ENCODE data around the gene PCCA.

Gene PCCA

GRCh38 chr13:100476963-100477362 lies 388.1 kb downstream of the PCCA start:
- DNase-seq: no peak

- DNase-seq: no peak
These were observed 389.4 kb downstream of the PCCA start for GRCh38 chr13:100478107-100478809.

GRCh38 chr13:100480676-100481075 lies 391.8 kb downstream of the PCCA start:
- DNase-seq: no peak

- DNase-seq: no peak
These were observed 394.2 kb downstream of the PCCA start for GRCh38 chr13:100483139-100483538.

GRCh38 chr13:100483841-100484381 lies 395.0 kb downstream of the PCCA start:
- no peak for DNase-seq

GRCh38 chr13:100484702-100485101 lies 395.8 kb downstream of the PCCA start:
- DNase-seq: no peak

- no peak for DNase-seq
These were observed 396.4 kb downstream of the PCCA start for GRCh38 chr13:100485265-100485664.

GRCh38 chr13:100490692-100491091 lies 401.8 kb downstream of the PCCA start:
- DNase-seq: no peak

- no peak for DNase-seq
These were observed 402.4 kb downstream of the PCCA start for GRCh38 chr13:100491164-100491842.

GRCh38 chr13:100493418-100493817 lies 404.5 kb downstream of the PCCA start:
- DNase-seq: no peak

GRCh38 chr13:100495455-100495854 lies 406.6 kb downstream of the PCCA start:
- DNase-seq: no peak

GRCh38 chr13:100497389-100497788 lies 408.5 kb downstream of the PCCA start:
- DNase-seq: no peak

GRCh38 chr13:100502446-100502845 lies 413.6 kb downstream of the PCCA start:
- DNase-seq: no peak

GRCh38 chr13:100503622-100504021 lies 414.7 kb downstream of the PCCA start:
- DNase-seq: no peak

GRCh38 chr13:100506154-100506553 lies 417.3 kb downstream of the PCCA start:
- DNase-seq: no peak

GRCh38 chr13:100506600-100507422 lies 417.9 kb downstream of the PCCA start:
- no peak for DNase-seq

- peak; percentile 84 for DNase-seq
These were observed 419.6 kb downstream of the PCCA start for GRCh38 chr13:100508455-100508854.

- peak; percentile 66 for DNase-seq
These were observed 420.1 kb downstream of the PCCA start for GRCh38 chr13:100508996-100509395.

GRCh38 chr13:100510208-100510957 lies 421.5 kb downstream of the PCCA start:
- DNase-seq: peak; percentile 82

GRCh38 chr13:100511466-100511865 lies 422.6 kb downstream of the PCCA start:
- peak; percentile 42 for DNase-seq

GRCh38 chr13:100512422-100512821 lies 423.5 kb downstream of the PCCA start:
- no peak for DNase-seq

- no peak for DNase-seq
These were observed 424.3 kb downstream of the PCCA start for GRCh38 chr13:100513171-100513570.
